Muscle layer of duodenum (tissue), 2 donors: ENCODE measurements around the gene ANKS1A.
"Not testable (repeated sequence)": the region's sequence is repeated elsewhere in the genome, so short reads cannot be mapped to it uniquely, and the experiment has no call there.

Experiments
- H3K27ac ChIP-seq: one replicate; pipeline ENCODE4 v1.7.0; 2013; ENCODE audit warnings: mild to moderate bottlenecking, low read length
- H3K27me3 ChIP-seq: one replicate; pipeline ENCODE4 v1.7.0; 2013; ENCODE audit warnings: low read depth, mild to moderate bottlenecking, control low read depth, low read length
- H3K36me3 ChIP-seq, 2 donors: one replicate each; pipeline ENCODE4 v1.7.0; 2013; ENCODE audit warnings: low read length in 2 of 2, control low read depth in 1 of 2, mild to moderate bottlenecking in 1 of 2; ENCODE audit not compliant: insufficient read depth in 2 of 2, control insufficient read depth in 1 of 2
- H3K4me1 ChIP-seq, 2 donors: one replicate each; pipeline ENCODE4 v1.7.0; 2013; ENCODE audit warnings: low read length in 2 of 2, mild to moderate bottlenecking in 2 of 2, control low read depth in 1 of 2, moderate library complexity in 1 of 2; ENCODE audit not compliant: insufficient read depth in 2 of 2, control insufficient read depth in 1 of 2
- H3K4me3 ChIP-seq, 2 donors: one replicate each; pipeline ENCODE4 v1.7.0; 2013; ENCODE audit warnings: low read length in 2 of 2, low read depth in 1 of 2, mild to moderate bottlenecking in 1 of 2
- H3K9me3 ChIP-seq, 2 donors: one replicate each; pipeline ENCODE4 v1.7.0; 2013; ENCODE audit warnings: low read length in 2 of 2, control low read depth in 1 of 2, mild to moderate bottlenecking in 1 of 2; ENCODE audit not compliant: control insufficient read depth in 1 of 2
- donor health status: healthy.

The ANKS1A gene

DNA sequence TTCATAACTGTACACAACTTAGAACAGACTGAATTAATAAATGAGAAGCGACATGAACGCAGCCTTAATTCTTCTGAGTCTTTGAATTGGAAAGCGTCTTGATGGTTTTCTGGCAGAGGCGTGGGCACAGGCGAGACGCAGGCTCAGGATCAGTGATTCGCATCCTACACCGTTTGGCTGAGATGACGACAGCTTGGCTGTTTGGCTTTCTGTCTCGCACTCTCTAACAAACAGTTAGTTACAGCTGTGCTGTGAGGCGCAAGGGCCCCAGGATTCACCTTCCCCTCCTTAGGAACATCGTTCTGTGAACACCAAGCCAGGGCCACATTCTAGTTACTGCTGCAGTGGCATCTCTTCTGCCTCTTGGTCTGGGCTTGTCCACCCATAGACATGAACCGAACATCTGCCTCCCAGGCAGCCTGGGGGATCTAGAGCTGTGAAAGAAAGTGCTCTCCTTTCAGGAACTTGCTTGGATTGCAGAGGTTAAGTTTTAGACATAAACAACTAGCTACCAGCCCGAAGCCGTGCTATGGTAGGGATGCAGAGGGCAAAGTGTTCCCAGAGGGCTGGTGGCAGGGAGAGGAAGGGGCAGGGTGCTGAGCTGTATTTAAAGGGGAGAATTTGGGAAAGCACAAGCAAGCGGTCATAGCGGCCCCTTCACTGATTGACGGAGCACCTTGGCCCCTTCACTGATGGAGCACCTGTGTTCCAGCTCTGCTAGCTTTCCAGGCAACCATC is 202.5 kb downstream of the ANKS1A start:
- no peaks in the 10 kb centered on the region for H3K27me3 ChIP-seq
- peak overlapping the region; percentile 43 for H3K27ac ChIP-seq
- H3K4me3 ChIP-seq = no peak overlapping the region
- peaks cover 12 to 37% of the 10 kb centered on the region in 2 donors for H3K36me3 ChIP-seq
- H3K9me3 ChIP-seq = no peaks in the 10 kb centered on the region
- H3K4me1 ChIP-seq = peaks cover 32 to 67% of the 10 kb centered on the region in 2 donors

DNA sequence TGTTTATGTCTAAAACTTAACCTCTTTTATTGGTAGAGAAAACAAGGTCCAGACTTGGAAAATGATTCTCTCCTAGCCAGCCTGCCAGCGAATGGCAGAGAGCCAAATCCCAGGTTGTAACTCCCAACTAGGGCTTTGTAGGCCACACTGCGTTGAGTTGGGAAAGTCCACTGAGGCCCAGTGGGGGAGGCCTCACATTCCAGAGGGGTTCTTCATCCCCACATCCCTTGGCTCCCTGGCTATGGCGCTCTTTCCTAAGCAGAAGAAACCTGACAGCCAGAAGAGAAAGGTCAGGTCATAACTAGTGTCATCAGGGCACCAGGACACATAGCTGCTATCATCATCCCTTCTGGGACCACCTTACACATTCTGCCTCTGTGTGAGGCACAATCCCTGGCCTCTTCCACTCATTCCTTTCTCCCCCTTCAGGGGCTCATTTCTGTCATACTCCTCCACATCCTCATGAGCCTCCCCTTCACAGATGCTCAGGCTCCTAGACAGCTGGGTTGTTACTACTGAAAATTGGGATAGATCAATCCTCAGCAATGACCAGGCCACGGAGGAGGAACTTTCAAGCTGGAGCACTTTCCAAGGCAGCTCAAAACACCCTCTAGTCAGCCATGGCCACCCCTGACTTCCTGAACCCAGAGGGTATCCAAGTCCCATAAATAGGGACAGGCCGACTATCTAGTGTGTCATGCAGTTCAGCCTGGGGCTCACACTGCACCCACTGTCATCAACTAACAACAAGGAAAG is 203.5 kb downstream of the ANKS1A start:
- peaks cover 4 to 27% of the 10 kb centered on the region in 2 donors for H3K36me3 ChIP-seq
- H3K4me3 ChIP-seq = no peak overlapping the region
- H3K27me3 ChIP-seq = no peaks in the 10 kb centered on the region
- H3K4me1 ChIP-seq = peaks cover 35 to 69% of the 10 kb centered on the region in 2 donors
- H3K27ac ChIP-seq = no peak overlapping the region
- no peaks in the 10 kb centered on the region for H3K9me3 ChIP-seq

DNA sequence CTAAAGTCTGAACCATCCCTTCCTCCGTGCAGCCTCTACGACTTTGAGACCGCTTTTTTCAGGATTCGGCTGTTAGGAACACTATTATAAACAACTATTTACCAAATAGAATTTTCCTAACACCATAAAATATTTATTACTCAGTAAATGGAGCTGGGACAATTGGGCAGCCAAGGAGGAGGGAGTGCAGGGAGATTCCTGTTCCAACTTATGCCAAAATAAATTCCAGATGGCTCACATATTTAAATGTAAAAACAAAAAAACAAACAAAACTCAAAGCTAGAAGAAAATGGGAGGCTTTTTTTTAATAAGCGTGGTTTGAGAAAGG is 204.0 kb downstream of the ANKS1A start:
- H3K27ac ChIP-seq = no peak overlapping the region

DNA sequence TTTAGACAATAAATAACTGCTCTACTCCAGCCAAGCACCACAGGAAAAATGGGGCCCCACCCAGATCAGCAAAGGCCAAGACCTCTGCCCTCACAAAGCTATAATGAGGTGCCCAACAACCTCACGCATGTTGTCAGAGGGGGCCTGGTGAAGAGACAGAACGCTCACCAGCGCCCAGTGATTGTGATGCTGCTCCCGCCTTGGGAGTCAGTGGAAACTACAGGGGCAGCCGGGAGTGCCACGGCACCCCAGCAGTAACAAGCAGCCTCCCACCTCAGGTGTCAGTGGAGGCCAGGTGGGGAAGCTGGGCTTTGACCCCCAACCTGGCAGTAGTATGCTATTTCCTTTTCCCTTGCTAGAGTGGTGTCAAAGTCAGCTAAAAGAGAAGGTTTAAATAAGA is 204.7 kb downstream of the ANKS1A start:
- Histone ChIP-seq H3K9me3 (no peaks in the 10 kb centered on the region), H3K36me3 (peaks cover 3 to 14% of the 10 kb centered on the region in 2 donors), H3K4me1 (peaks cover 35 to 57% of the 10 kb centered on the region in 2 donors), H3K27ac (no peak overlapping the region), H3K27me3 (no peaks in the 10 kb centered on the region), H3K4me3 (no peak overlapping the region)

More for the DNA sequence above, 204.0 kb downstream of the ANKS1A start:
- Histone ChIP-seq H3K4me3 (no peak overlapping the region), H3K4me1 (peaks cover 35 to 64% of the 10 kb centered on the region in 2 donors), H3K27me3 (no peaks in the 10 kb centered on the region), H3K36me3 (peaks cover 3 to 21% of the 10 kb centered on the region in 2 donors), H3K9me3 (no peaks in the 10 kb centered on the region)

DNA sequence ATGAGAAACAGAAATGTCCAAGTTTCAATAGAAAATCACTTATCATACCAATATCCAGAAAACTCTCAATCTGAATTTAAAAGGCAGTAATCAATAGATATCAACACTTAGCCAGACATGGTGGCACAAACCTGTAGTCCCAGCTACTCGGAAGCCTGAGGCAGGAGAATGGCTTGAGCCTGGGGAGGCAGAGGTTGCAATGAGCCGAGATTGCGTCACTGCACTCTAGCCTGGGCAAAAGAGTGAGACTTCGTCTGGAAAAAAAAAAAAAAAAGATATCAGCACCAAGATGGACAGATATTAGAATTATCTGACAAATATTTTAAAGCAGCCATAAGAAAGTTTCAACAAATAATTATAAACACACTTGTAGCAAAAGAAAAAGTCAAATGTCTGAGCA is 205.1 kb downstream of the ANKS1A start:
- peaks cover 0 to 10% of the 10 kb centered on the region in 2 donors for H3K36me3 ChIP-seq
- peaks cover 35 to 53% of the 10 kb centered on the region in 2 donors for H3K4me1 ChIP-seq
- H3K27ac ChIP-seq = no peak overlapping the region
- H3K9me3 ChIP-seq = no peaks in the 10 kb centered on the region
- no peaks in the 10 kb centered on the region for H3K27me3 ChIP-seq
- H3K4me3 ChIP-seq = no peak overlapping the region

DNA sequence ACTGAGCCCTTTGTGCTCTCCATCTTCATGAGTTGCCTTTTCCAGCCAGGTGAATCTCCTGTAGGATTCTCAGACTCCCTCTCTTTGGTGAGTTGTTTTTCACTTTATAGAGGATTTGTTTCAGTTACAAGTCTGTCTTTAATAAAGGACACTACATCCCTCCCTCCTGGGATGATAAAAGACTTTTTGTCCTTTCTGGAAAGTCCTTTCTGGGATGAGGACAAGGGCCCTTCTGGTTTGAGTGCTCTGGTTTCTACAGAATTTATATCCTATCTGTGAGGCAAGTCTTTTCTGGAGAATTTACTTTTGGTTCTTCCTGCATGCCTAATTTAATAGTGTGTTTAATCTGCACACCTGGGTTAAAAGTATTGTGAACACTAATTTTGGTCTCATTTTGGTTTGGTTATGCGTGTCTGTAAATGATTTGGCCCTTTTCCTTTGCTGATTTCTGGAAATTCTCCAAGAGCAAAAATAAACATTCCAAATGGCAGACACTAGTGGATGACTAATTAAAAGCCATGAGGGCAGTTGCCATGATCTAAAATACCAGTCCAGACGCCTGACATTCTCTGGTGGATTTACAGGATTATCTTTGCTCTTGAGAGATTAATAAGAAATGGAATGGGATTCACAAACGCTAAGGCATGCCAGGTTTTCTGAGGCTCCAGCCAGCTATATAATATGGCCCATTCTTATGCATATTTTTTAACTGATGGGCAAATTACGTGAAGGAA is 207.2 kb downstream of the ANKS1A start:
- H3K4me3 ChIP-seq = no peak overlapping the region
- H3K27me3 ChIP-seq = no peaks in the 10 kb centered on the region
- H3K36me3 ChIP-seq = no peaks in the 10 kb centered on the region
- H3K4me1 ChIP-seq = peaks cover 27 to 33% of the 10 kb centered on the region in 2 donors
- peak overlapping the region; percentile 51 for H3K27ac ChIP-seq
- no peaks in the 10 kb centered on the region for H3K9me3 ChIP-seq

DNA sequence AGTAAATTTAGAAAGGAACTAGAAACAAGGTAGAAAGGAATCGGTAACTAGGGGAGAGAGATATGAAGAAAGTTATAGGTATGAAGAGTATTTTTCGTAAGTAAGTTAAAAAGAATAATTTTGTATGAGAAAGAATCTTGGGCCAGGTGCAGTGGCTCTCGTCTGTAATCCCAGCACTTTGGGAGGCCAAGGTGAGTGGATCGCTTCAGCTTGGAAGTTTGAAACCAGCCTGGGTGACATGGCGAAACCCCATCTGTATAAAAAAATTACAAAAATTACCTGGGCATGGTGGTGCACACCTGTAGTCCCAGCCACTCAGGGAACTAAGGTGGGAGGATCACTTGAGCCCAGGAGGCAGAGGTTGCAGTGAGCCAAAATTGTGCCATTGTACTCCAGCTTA is 210.1 kb downstream of the ANKS1A start:
- no peaks in the 10 kb centered on the region for H3K9me3 ChIP-seq
- no peak overlapping the region for H3K4me3 ChIP-seq
- peaks cover 13% of the 10 kb centered on the region in 2 donors for H3K4me1 ChIP-seq
- no peaks in the 10 kb centered on the region for H3K27me3 ChIP-seq
- no peaks in the 10 kb centered on the region for H3K36me3 ChIP-seq
- H3K27ac ChIP-seq = no peak overlapping the region

DNA sequence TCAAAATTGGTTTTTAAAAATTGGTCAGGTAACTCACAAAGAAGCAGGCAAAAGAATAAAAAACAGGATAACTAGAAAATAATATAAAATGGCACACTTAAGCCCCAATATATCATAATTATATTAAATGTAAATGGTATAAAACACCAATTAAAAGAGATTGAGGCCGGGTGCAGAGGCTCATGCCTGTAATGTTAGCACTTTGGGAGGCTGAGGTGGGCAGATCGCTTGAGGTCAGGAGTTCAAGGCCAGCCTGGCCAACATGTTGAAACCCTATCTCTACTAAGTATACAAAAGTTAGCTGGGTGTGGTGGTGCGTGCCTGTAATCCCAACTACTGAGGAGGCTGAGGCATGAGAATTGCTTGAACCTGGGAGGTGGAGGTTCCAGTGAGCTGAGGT is 216.0 kb downstream of the ANKS1A start:
- Histone ChIP-seq H3K4me3 (no peak overlapping the region), H3K27ac (no peak overlapping the region), H3K4me1 (no peaks in the 10 kb centered on the region), H3K36me3 (no peaks in the 10 kb centered on the region), H3K27me3 (no peaks in the 10 kb centered on the region), H3K9me3 (no peaks in the 10 kb centered on the region)

DNA sequence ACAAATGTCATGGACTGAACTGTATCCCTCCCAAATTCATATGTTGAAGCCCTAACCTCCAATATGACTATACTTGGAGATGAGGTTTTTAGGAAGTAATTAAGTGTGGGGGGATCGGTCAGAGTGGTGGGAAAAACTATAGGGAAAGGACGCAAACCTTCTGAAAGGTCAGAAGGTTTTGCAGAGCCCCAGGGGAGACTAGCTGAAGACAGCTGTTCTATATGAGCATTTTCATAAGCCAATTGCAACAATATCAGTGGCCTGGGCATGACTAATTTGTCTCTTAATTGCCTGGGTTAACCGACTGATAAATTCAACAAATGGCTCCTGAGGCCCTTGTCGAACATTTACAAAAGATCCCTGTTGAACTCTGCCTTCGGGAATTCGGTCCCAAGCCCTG is 217.0 kb downstream of the ANKS1A start:
- not testable (repeated sequence) for H3K4me1 ChIP-seq

DNA sequence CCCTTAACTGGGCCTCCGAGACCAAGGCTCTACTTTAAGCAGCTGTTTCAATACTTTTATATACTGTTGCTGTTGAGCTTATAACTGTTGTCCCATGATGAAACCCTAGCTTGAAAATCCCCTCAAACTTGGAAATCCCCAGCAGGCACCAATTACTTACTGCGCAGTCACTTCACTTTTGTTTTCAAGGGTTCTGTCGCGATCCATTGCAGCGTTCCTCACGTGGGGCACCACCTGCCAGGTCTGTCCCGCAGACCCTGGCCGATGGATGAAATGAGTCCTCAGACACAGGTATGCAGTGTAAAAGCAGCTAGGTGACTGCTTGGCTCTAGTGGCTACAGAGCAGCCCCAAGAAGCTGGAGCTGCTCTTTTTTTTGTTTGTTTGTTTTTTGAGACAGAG is 218.2 kb downstream of the ANKS1A start:
- not testable (repeated sequence) for H3K27ac ChIP-seq, H3K36me3 ChIP-seq

More for the DNA sequence above, 217.0 kb downstream of the ANKS1A start:
- H3K36me3 ChIP-seq, H3K9me3 ChIP-seq, H3K27ac ChIP-seq, H3K4me3 ChIP-seq, H3K27me3 ChIP-seq: not testable (repeated sequence)

DNA sequence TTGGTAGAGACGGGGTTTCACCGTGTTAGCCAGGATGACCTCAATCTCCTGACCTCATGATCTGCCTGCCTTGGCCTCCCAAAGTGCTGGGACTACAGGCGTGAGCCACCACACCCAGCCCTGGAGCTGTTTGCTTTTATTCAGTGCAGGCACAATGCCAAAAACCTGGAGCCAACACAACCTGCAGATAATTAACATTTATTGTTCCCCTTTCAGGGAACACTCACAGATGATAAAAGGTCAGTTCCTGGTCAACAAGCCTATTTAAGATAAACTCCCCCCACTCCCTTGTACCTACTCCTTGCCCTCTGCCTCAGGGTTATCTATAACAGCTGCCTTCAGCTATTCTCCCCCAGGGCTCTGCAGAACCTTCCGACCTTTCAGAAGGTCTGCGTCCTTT is 218.7 kb downstream of the ANKS1A start:
- H3K4me1 ChIP-seq, H3K27me3 ChIP-seq, H3K27ac ChIP-seq: not testable (repeated sequence)

More for the DNA sequence above, 218.2 kb downstream of the ANKS1A start:
- not testable (repeated sequence) for H3K4me3 ChIP-seq, H3K27me3 ChIP-seq, H3K9me3 ChIP-seq, H3K4me1 ChIP-seq

More for the DNA sequence above, 218.7 kb downstream of the ANKS1A start:
- not testable (repeated sequence) for H3K9me3 ChIP-seq, H3K36me3 ChIP-seq, H3K4me3 ChIP-seq
